Panc1 (cell line): ENCODE results near the gene TMEM258.

Experiments used
- POLR2AphosphoS5 ChIP-seq: IDR thresholded peaks from 2 replicates; pipeline ENCODE4 v1.6.1; 2012; ENCODE audit warnings: mild to moderate bottlenecking, low read depth, low read length, moderate library complexity
- TF ChIP-seq, protein P1 (sequence below): fragments of 450-650 bp; IDR thresholded peaks from 2 replicates; pipeline ENCODE4 v1.5.1; 2017; ENCODE audit warnings: mild to moderate bottlenecking
- TF ChIP-seq, protein P2 (sequence below), 2 experiments: IDR thresholded peaks; 2 replicates each; pipeline ENCODE4 v1.6.1; 2011 to 2012; ENCODE audit warnings: low read depth in 2 of 2, control low read depth in 1 of 2, low read length in 1 of 2, mild to moderate bottlenecking in 1 of 2, moderate library complexity in 1 of 2; ENCODE audit not compliant: insufficient read depth in 1 of 2

DNA sequence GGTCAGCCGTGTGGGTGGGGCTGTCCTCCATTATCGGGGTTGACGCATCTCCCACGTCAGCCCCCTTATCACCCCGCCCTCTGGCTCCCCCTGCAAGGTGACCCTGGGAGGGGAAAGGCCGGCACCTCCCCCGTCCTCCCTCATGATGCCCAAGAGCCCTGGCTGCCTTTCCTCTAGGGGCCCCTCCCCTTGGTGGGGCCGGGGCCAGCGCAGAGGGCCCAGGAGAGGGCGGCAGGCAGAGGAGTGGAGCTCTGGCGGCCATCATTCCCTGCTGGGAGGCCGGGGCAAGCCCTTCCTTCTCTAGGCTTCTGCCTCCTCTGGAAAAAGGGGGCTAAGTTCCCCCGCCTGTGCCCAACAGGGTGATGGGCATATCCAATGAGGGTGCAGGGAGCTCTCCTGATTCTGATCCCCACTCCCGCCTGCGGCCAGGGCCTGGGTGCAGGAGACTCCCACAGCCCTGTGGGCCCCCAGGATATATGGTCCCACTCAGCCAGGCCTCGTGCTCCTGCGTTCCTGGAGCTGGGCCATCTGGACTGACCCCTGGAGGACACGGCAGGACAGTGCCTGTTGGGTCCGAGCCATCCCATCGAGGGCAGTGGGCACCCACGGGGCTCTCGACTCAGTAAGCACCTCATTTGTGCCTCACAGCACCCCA is 27.7 kb downstream of the TMEM258 start:
- TF ChIP-seq, protein P1, sequence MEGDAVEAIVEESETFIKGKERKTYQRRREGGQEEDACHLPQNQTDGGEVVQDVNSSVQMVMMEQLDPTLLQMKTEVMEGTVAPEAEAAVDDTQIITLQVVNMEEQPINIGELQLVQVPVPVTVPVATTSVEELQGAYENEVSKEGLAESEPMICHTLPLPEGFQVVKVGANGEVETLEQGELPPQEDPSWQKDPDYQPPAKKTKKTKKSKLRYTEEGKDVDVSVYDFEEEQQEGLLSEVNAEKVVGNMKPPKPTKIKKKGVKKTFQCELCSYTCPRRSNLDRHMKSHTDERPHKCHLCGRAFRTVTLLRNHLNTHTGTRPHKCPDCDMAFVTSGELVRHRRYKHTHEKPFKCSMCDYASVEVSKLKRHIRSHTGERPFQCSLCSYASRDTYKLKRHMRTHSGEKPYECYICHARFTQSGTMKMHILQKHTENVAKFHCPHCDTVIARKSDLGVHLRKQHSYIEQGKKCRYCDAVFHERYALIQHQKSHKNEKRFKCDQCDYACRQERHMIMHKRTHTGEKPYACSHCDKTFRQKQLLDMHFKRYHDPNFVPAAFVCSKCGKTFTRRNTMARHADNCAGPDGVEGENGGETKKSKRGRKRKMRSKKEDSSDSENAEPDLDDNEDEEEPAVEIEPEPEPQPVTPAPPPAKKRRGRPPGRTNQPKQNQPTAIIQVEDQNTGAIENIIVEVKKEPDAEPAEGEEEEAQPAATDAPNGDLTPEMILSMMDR, result no peak
- TF ChIP-seq POLR2AphosphoS5, result no peak
- TF ChIP-seq, protein P2, sequence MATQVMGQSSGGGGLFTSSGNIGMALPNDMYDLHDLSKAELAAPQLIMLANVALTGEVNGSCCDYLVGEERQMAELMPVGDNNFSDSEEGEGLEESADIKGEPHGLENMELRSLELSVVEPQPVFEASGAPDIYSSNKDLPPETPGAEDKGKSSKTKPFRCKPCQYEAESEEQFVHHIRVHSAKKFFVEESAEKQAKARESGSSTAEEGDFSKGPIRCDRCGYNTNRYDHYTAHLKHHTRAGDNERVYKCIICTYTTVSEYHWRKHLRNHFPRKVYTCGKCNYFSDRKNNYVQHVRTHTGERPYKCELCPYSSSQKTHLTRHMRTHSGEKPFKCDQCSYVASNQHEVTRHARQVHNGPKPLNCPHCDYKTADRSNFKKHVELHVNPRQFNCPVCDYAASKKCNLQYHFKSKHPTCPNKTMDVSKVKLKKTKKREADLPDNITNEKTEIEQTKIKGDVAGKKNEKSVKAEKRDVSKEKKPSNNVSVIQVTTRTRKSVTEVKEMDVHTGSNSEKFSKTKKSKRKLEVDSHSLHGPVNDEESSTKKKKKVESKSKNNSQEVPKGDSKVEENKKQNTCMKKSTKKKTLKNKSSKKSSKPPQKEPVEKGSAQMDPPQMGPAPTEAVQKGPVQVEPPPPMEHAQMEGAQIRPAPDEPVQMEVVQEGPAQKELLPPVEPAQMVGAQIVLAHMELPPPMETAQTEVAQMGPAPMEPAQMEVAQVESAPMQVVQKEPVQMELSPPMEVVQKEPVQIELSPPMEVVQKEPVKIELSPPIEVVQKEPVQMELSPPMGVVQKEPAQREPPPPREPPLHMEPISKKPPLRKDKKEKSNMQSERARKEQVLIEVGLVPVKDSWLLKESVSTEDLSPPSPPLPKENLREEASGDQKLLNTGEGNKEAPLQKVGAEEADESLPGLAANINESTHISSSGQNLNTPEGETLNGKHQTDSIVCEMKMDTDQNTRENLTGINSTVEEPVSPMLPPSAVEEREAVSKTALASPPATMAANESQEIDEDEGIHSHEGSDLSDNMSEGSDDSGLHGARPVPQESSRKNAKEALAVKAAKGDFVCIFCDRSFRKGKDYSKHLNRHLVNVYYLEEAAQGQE (IDR thresholded peaks at IDR 0.05; ENCODE audit: insufficient read depth in 1 of 2, low read depth in 2 of 2, low read length in 1 of 2), result no peak
